Peyer's patch (tissue), 4 donors: ENCODE measurements around the gene B4GALNT1. TPM values are rescaled to one million over a fixed set of nuclear protein-coding genes. Genes with fewer than 3 reads are reported as not detected.

Experiments used
- DNase-seq, 3 donors: peaks; one replicate each; pipeline ENCODE4 v3.0.0-alpha.2; 2017 to 2019
- H3K27ac ChIP-seq, 4 donors: fragments of 200-600 bp; sonication (generic); one replicate each; pipeline ENCODE4 v1.5.1; 2016 to 2019
- H3K27me3 ChIP-seq, 2 donors: fragments of 200-600 bp; sonication (generic); one replicate each; pipeline ENCODE4 v1.5.1; 2019
- H3K36me3 ChIP-seq, 3 donors: fragments of 200-600 bp; sonication (generic); one replicate each; pipeline ENCODE4 v1.5.1; 2016 to 2019
- H3K4me1 ChIP-seq, 4 donors: fragments of 200-600 bp; sonication (generic); one replicate each; pipeline ENCODE4 v1.5.1; 2016 to 2019
- H3K4me3 ChIP-seq, 4 donors: fragments of 200-600 bp; sonication (generic); 1 replicate in 3 of 4; 2 replicates in 1 of 4; pipeline ENCODE4 v1.5.1; 2016 to 2019; ENCODE audit warnings: mild to moderate bottlenecking in 1 of 4
- H3K9me3 ChIP-seq, 4 donors: fragments of 200-600 bp; sonication (generic); one replicate each; pipeline ENCODE4 v1.5.1; 2016 to 2019; ENCODE audit warnings: mild to moderate bottlenecking in 1 of 4
- CTCF ChIP-seq, 6 experiments: fragments of 450-650 bp in 4 of 6; fragments of 200-600 bp in 2 of 6; sonication (generic) in 1 of 6; IDR thresholded peaks; one replicate each; pipeline ENCODE4 v1.5.1; 2017 to 2019; ENCODE audit warnings: antibody characterized with exemption in 6 of 6, mild to moderate bottlenecking in 3 of 6, moderate library complexity in 1 of 6
- POLR2A ChIP-seq, 2 donors: fragments of 450-650 bp; IDR thresholded peaks; one replicate each; pipeline ENCODE4 v1.5.1; 2017; ENCODE audit warnings: antibody characterized with exemption in 2 of 2, mild to moderate bottlenecking in 2 of 2, moderate library complexity in 2 of 2
- total RNA-seq, 4 donors: library from RNA; depleted of rRNA; stranded (reverse); fragments of >200 nt; gene quantifications; one replicate each; pipeline ENCODE4 v1.1.0, GENCODE V29; 2016

Gene B4GALNT1
- total RNA-seq, 4 donors from 2014 or later, result 0.40 TPM; not detected in 3

GRCh38 chr12:57614948-57615500 lies 18.0 kb downstream of the B4GALNT1 start:
- no peaks in the 10 kb centered on the region for H3K36me3 ChIP-seq
- no peak for DNase-seq
- no peaks in the 10 kb centered on the region for H3K9me3 ChIP-seq
- peaks cover 0 to 10% of the 10 kb centered on the region in 2 donors for H3K27me3 ChIP-seq
- TF ChIP-seq POLR2A (IDR thresholded peaks at IDR 0.05) (no peak), CTCF (IDR thresholded peaks at IDR 0.05) (no peak)
- H3K4me1 ChIP-seq, result peaks cover 0 to 23% (median 14%) of the 10 kb centered on the region in 4 donors
- H3K27ac ChIP-seq, result no peak overlapping the region
- H3K4me3 ChIP-seq, result no peak overlapping the region

GRCh38 chr12:57614178-57614947 lies 18.6 kb downstream of the B4GALNT1 start:
- no peak for TF ChIP-seq CTCF (IDR thresholded peaks at IDR 0.05)
- no peak for TF ChIP-seq POLR2A (IDR thresholded peaks at IDR 0.05)
- peaks cover 0 to 4% of the 10 kb centered on the region in 2 donors for H3K27me3 ChIP-seq
- no peaks in the 10 kb centered on the region for H3K36me3 ChIP-seq
- H3K27ac ChIP-seq, result no peak overlapping the region
- H3K9me3 ChIP-seq, result no peaks in the 10 kb centered on the region
- peak in 2 of 3 donors; percentile 64 to 73 for DNase-seq
- H3K4me1 ChIP-seq, result peaks cover 0 to 17% (median 12%) of the 10 kb centered on the region in 4 donors
- no peak overlapping the region for H3K4me3 ChIP-seq

GRCh38 chr12:57613427-57614109 lies 19.4 kb downstream of the B4GALNT1 start:
- H3K27me3 ChIP-seq, result no peaks in the 10 kb centered on the region
- no peaks in the 10 kb centered on the region for H3K36me3 ChIP-seq

GRCh38 chr12:57612711-57613426 lies 20.1 kb downstream of the B4GALNT1 start:
- DNase-seq, result no peak
- no peak for TF ChIP-seq CTCF (IDR thresholded peaks at IDR 0.05)
- no peak for TF ChIP-seq POLR2A (IDR thresholded peaks at IDR 0.05)
- no peaks in the 10 kb centered on the region for H3K9me3 ChIP-seq
- no peaks in the 10 kb centered on the region for H3K36me3 ChIP-seq
- peaks cover 0 to 15% (median 11%) of the 10 kb centered on the region in 4 donors for H3K4me1 ChIP-seq
- H3K27ac ChIP-seq, result no peak overlapping the region
- H3K4me3 ChIP-seq, result no peak overlapping the region
- H3K27me3 ChIP-seq, result no peaks in the 10 kb centered on the region

More at GRCh38 chr12:57613427-57614109, 19.4 kb downstream of the B4GALNT1 start:
- Histone ChIP-seq H3K4me1 (peaks cover 0 to 15% (median 11%) of the 10 kb centered on the region in 4 donors), H3K27ac (no peak overlapping the region), H3K9me3 (no peaks in the 10 kb centered on the region), H3K4me3 (no peak overlapping the region)
- no peak for TF ChIP-seq POLR2A (IDR thresholded peaks at IDR 0.05)
- no peak for TF ChIP-seq CTCF (IDR thresholded peaks at IDR 0.05)
- no peak for DNase-seq
